ENCODE results near the gene PRKAR2B. TPM values are rescaled to one million over a fixed set of nuclear protein-coding genes. Genes with fewer than 3 reads are reported as not detected.

Gene PRKAR2B
- polyA plus RNA-seq, 3 donors = 2.5 to 5.6 (median 3.5) TPM

DNA sequence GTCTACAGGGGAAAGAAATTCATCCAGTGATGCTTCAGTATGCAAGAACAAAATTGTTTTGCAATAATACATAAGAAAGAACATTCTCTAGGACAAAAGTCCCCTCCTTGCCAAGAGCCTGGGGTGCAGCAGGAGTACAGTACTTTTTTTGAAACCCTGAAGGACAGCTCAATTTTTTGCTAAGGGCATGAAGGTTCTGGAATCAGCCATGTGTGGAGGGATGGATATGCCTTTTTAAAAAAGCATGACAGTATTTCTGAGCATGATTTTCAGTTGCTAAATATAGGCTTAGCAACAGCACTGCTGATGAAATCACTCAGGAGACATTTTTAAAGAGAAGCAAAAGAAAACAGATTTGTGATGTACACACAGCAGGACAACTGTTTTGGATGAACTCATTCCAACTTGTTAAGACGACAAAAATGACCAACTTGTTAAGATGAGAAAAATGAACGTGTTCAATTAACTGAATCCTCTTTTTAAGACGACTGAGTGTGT is 163.6 kb downstream of the PRKAR2B start:
- H3K4me1 ChIP-seq (ENCODE audit: control insufficient read depth in 1 of 2, insufficient read depth in 2 of 2, low read length in 2 of 2) = no peaks in the 10 kb centered on the region
- no peaks in the 10 kb centered on the region for H3K9me3 ChIP-seq (replicated peaks in 1 of 2; ENCODE audit: control insufficient read depth in 1 of 2, insufficient read depth in 1 of 2, low read length in 2 of 2)
- Mint-ChIP-seq H3K36me3 (peaks cover 60 to 76% of the 10 kb centered on the region in 2 donors), H3K4me1 (peaks cover 5% of the 10 kb centered on the region), H3K27ac (peak overlapping the region in 1 of 7 donors; percentile 27), H3K27me3 (ENCODE audit: low read depth in 3 of 3) (no peaks in the 10 kb centered on the region), H3K9me3 (peaks cover 0 to 2% (median 0%) of the 10 kb centered on the region in 7 donors), H3K4me3 (no peak overlapping the region)
- H3K27ac ChIP-seq (ENCODE audit: low read depth in 1 of 2, low read length in 2 of 2) = peak overlapping the region in 1 of 2 donors; percentile 23
- intact Hi-C loops (cut with micrococcal nuclease) = loop anchor here in 1 of 2 donors (10.0 kb wide), 1 partner anchor 667 kb away; no protein-coding TSS in a partner anchor
- H3K9ac ChIP-seq (ENCODE audit: insufficient read depth, low read length, poor library complexity, severe bottlenecking) = no peak overlapping the region
- no peaks in the 10 kb centered on the region for H3K27me3 ChIP-seq (ENCODE audit: control insufficient read depth in 2 of 2, insufficient read depth in 2 of 2, low read length in 2 of 2)
- H3K4me2 ChIP-seq (replicated peaks; ENCODE audit: extremely low read depth, low read length, poor library complexity, severe bottlenecking) = no peak overlapping the region
- H4K20me1 ChIP-seq (ENCODE audit: insufficient read depth, low read length) = peaks cover 4% of the 10 kb centered on the region
- no peak overlapping the region for H2AFZ ChIP-seq (ENCODE audit: insufficient read depth, low read depth, low read length, poor library complexity, severe bottlenecking)
- TF ChIP-seq, protein P1, sequence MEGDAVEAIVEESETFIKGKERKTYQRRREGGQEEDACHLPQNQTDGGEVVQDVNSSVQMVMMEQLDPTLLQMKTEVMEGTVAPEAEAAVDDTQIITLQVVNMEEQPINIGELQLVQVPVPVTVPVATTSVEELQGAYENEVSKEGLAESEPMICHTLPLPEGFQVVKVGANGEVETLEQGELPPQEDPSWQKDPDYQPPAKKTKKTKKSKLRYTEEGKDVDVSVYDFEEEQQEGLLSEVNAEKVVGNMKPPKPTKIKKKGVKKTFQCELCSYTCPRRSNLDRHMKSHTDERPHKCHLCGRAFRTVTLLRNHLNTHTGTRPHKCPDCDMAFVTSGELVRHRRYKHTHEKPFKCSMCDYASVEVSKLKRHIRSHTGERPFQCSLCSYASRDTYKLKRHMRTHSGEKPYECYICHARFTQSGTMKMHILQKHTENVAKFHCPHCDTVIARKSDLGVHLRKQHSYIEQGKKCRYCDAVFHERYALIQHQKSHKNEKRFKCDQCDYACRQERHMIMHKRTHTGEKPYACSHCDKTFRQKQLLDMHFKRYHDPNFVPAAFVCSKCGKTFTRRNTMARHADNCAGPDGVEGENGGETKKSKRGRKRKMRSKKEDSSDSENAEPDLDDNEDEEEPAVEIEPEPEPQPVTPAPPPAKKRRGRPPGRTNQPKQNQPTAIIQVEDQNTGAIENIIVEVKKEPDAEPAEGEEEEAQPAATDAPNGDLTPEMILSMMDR (IDR thresholded peaks at IDR 0.05) = no peak
- peaks cover 62 to 83% of the 10 kb centered on the region in 2 donors for H3K36me3 ChIP-seq (replicated peaks in 1 of 2; ENCODE audit: control insufficient read depth in 1 of 2, insufficient read depth in 2 of 2, low read length in 2 of 2)
- no peaks in the 10 kb centered on the region for H3K79me2 ChIP-seq (ENCODE audit: insufficient read depth, low read length)
- no peak overlapping the region for H3K4me3 ChIP-seq (replicated peaks in 1 of 3; ENCODE audit: low read depth in 2 of 3, low read length in 3 of 3)
- no peak for DNase-seq
- whole genome bisulfite sequencing (ENCODE audit: insufficient coverage) = 100% methylated on average over 1 of the region's 3 CpGs

DNA sequence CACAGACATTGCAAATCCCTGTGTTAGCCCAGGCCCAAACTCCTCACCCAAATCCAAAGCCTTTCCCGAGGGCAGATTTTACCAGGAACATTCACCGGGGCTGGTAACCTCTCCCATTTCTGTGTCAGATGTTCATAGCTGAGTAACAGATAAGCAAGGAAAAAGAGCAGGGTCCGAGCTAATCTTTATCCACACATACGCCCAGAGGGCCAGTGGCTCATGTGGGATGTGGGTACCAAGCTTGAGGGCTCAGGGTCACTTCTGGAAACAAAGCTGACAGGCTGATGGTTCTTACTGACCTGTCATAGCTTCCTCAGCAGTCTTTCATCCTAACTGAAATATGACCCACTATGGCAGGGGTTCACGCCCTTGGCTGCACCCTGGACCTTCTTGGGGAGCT is 164.1 kb downstream of the PRKAR2B start:
- no peak overlapping the region for H3K4me2 ChIP-seq (replicated peaks; ENCODE audit: extremely low read depth, low read length, poor library complexity, severe bottlenecking)
- H3K9ac ChIP-seq (ENCODE audit: insufficient read depth, low read length, poor library complexity, severe bottlenecking) = no peak overlapping the region
- intact Hi-C loops (cut with micrococcal nuclease) = loop anchor here in 1 of 2 donors (10.0 kb wide), 1 partner anchor 666 kb away; no protein-coding TSS in a partner anchor
- no peak for DNase-seq
- Mint-ChIP-seq H3K36me3 (peaks cover 57 to 76% of the 10 kb centered on the region in 2 donors), H3K27me3 (ENCODE audit: low read depth in 3 of 3) (no peaks in the 10 kb centered on the region), H3K27ac (no peak overlapping the region), H3K4me1 (peaks cover 6% of the 10 kb centered on the region), H3K9me3 (peaks cover 0 to 4% (median 0%) of the 10 kb centered on the region in 7 donors), H3K4me3 (no peak overlapping the region)
- peak overlapping the region in 1 of 2 donors; percentile 23 for H3K27ac ChIP-seq (ENCODE audit: low read depth in 1 of 2, low read length in 2 of 2)
- H3K27me3 ChIP-seq (ENCODE audit: control insufficient read depth in 2 of 2, insufficient read depth in 2 of 2, low read length in 2 of 2) = no peaks in the 10 kb centered on the region
- peaks cover 57 to 78% of the 10 kb centered on the region in 2 donors for H3K36me3 ChIP-seq (replicated peaks in 1 of 2; ENCODE audit: control insufficient read depth in 1 of 2, insufficient read depth in 2 of 2, low read length in 2 of 2)
- H3K4me1 ChIP-seq (ENCODE audit: control insufficient read depth in 1 of 2, insufficient read depth in 2 of 2, low read length in 2 of 2) = no peaks in the 10 kb centered on the region
- no peak overlapping the region for H3K4me3 ChIP-seq (replicated peaks in 1 of 3; ENCODE audit: low read depth in 2 of 3, low read length in 3 of 3)
- H2AFZ ChIP-seq (ENCODE audit: insufficient read depth, low read depth, low read length, poor library complexity, severe bottlenecking) = no peak overlapping the region
- TF ChIP-seq, protein P1 (IDR thresholded peaks at IDR 0.05) = no peak
- H3K9me3 ChIP-seq (replicated peaks in 1 of 2; ENCODE audit: control insufficient read depth in 1 of 2, insufficient read depth in 1 of 2, low read length in 2 of 2) = peaks cover 0 to 5% of the 10 kb centered on the region in 2 donors
- 100% methylated on average over 1 of the region's 5 CpGs for WGBS (ENCODE audit: insufficient coverage)
- no peaks in the 10 kb centered on the region for H3K79me2 ChIP-seq (ENCODE audit: insufficient read depth, low read length)
- H4K20me1 ChIP-seq (ENCODE audit: insufficient read depth, low read length) = peaks cover 3% of the 10 kb centered on the region

Data from CD14-positive monocyte (primary cell).